ENCODE data around the gene RSPH6A. TPM values are rescaled to one million over a fixed set of nuclear protein-coding genes. Genes with fewer than 3 reads are reported as not detected.

The RSPH6A gene
- polyA plus RNA-seq, 1 donor from 2014 or later, result not detected

DNA sequence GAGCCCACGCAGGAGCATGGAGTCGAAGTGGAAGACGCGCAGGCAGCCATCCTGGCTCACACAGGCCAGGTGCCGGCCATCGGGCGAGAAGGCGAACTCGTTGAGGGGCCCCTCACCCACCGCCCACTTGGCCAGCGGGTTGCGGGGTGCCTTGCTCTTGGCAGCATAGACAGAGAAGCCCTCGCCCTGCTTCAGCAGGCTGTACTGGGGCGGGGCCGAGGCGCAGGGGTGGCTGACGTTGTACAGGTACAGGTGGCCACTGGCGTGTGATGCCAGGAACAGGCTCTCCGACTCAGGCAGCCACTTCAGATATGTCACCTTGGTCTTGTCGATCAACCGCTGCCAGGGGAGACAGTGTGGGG is 28.6 kb downstream of the RSPH6A start:
- Histone ChIP-seq H3K9ac (ENCODE audit: low read length) (no peak overlapping the region), H3K27me3 (ENCODE audit: insufficient read depth, low read depth, low read length) (no peaks in the 10 kb centered on the region), H3K79me2 (replicated peaks; ENCODE audit: insufficient read depth, low read length) (peaks cover 12% of the 10 kb centered on the region), H3K9me2 (ENCODE audit: insufficient read depth, low read length) (no peaks in the 10 kb centered on the region), H3F3A (ENCODE audit: insufficient read depth, low read length, poor library complexity, severe bottlenecking) (no peaks in the 10 kb centered on the region), H2AFZ (ENCODE audit: low read depth, low read length) (no peak overlapping the region), H3K36me3 (ENCODE audit: insufficient read depth, low read length) (peaks cover 6% of the 10 kb centered on the region), H3K9me3 (ENCODE audit: low read length) (no peaks in the 10 kb centered on the region), H4K20me1 (ENCODE audit: insufficient read depth) (no peaks in the 10 kb centered on the region), H3K4me3 (ENCODE audit: low read length) (no peak overlapping the region), H3K27ac (ENCODE audit: low read length) (no peak overlapping the region), H3K4me2 (ENCODE audit: low read length) (no peak overlapping the region)
- TF ChIP-seq POLR2AphosphoS5 (IDR thresholded peaks at IDR 0.05) (no peak), MXI1 (conservative IDR thresholded peaks at IDR 0.05; ENCODE audit: poor library complexity, severe bottlenecking) (no peak), RAD21 (conservative IDR thresholded peaks at IDR 0.05) (no peak), SMC3 (conservative IDR thresholded peaks at IDR 0.05; ENCODE audit: poor library complexity) (no peak), TAF1 (IDR thresholded peaks at IDR 0.05; ENCODE audit: low read depth) (no peak), EZH2 (IDR thresholded peaks at IDR 0.05; ENCODE audit: borderline replicate concordance, insufficient read depth, low read length, poor library complexity, severe bottlenecking) (no peak), EP300 (conservative IDR thresholded peaks at IDR 0.05; ENCODE audit: poor library complexity, severe bottlenecking) (no peak)
- TF ChIP-seq, protein P1, sequence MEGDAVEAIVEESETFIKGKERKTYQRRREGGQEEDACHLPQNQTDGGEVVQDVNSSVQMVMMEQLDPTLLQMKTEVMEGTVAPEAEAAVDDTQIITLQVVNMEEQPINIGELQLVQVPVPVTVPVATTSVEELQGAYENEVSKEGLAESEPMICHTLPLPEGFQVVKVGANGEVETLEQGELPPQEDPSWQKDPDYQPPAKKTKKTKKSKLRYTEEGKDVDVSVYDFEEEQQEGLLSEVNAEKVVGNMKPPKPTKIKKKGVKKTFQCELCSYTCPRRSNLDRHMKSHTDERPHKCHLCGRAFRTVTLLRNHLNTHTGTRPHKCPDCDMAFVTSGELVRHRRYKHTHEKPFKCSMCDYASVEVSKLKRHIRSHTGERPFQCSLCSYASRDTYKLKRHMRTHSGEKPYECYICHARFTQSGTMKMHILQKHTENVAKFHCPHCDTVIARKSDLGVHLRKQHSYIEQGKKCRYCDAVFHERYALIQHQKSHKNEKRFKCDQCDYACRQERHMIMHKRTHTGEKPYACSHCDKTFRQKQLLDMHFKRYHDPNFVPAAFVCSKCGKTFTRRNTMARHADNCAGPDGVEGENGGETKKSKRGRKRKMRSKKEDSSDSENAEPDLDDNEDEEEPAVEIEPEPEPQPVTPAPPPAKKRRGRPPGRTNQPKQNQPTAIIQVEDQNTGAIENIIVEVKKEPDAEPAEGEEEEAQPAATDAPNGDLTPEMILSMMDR (IDR thresholded peaks at IDR 0.05; ENCODE audit: poor library complexity, severe bottlenecking), result no peak
- TF ChIP-seq, protein P2, sequence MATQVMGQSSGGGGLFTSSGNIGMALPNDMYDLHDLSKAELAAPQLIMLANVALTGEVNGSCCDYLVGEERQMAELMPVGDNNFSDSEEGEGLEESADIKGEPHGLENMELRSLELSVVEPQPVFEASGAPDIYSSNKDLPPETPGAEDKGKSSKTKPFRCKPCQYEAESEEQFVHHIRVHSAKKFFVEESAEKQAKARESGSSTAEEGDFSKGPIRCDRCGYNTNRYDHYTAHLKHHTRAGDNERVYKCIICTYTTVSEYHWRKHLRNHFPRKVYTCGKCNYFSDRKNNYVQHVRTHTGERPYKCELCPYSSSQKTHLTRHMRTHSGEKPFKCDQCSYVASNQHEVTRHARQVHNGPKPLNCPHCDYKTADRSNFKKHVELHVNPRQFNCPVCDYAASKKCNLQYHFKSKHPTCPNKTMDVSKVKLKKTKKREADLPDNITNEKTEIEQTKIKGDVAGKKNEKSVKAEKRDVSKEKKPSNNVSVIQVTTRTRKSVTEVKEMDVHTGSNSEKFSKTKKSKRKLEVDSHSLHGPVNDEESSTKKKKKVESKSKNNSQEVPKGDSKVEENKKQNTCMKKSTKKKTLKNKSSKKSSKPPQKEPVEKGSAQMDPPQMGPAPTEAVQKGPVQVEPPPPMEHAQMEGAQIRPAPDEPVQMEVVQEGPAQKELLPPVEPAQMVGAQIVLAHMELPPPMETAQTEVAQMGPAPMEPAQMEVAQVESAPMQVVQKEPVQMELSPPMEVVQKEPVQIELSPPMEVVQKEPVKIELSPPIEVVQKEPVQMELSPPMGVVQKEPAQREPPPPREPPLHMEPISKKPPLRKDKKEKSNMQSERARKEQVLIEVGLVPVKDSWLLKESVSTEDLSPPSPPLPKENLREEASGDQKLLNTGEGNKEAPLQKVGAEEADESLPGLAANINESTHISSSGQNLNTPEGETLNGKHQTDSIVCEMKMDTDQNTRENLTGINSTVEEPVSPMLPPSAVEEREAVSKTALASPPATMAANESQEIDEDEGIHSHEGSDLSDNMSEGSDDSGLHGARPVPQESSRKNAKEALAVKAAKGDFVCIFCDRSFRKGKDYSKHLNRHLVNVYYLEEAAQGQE (IDR thresholded peaks at IDR 0.05; ENCODE audit: borderline replicate concordance), result no peak

DNA sequence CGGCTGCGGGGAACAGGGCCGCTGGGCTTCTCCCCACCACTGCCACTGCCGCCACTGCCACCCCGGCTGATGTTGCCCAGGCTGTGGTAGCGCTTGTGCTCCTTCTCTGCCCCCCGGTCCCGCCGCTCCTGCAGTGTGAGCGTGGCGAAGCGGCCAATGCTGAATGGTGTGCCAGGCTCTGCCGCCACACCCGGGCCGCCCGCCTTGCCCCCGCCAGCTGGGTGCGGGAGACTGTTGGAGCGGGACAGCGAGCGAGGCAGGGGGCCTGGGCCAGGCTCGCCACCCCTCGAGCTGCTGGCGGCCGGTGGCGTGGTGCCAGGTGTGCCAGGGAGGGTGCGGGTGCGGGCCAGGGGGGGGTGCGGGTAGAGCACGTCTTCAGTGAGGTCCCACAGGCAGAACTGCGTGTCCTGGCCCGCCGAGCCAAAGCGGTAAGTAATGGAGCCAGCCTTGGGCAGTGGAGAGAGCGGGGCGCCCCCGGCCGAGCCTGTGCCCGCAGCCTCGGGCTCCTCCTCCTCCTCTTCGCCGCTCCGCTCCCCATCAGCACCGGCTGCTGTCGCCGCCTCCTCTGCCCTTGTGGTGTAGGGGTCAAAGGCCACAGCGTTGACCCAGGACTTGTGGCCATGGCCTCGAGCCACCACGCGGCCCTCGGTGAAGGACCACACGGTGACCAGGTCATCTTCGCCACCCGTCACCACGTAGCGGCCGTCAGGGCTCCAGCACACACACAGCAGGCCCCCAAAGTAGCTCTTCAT is 29.2 kb downstream of the RSPH6A start:
- Histone ChIP-seq H3K36me3 (ENCODE audit: insufficient read depth, low read length) (peaks cover 6% of the 10 kb centered on the region), H2AFZ (ENCODE audit: low read depth, low read length) (no peak overlapping the region), H3K9me3 (ENCODE audit: low read length) (no peaks in the 10 kb centered on the region), H3K9me2 (ENCODE audit: insufficient read depth, low read length) (no peaks in the 10 kb centered on the region), H3K9ac (ENCODE audit: low read length) (no peak overlapping the region), H4K20me1 (ENCODE audit: insufficient read depth) (no peaks in the 10 kb centered on the region), H3K27ac (ENCODE audit: low read length) (no peak overlapping the region), H3K27me3 (ENCODE audit: insufficient read depth, low read depth, low read length) (no peaks in the 10 kb centered on the region), H3K4me3 (ENCODE audit: low read length) (no peak overlapping the region), H3F3A (ENCODE audit: insufficient read depth, low read length, poor library complexity, severe bottlenecking) (no peaks in the 10 kb centered on the region), H3K4me2 (ENCODE audit: low read length) (no peak overlapping the region), H3K79me2 (replicated peaks; ENCODE audit: insufficient read depth, low read length) (peaks cover 7% of the 10 kb centered on the region)
- TF ChIP-seq RAD21 (conservative IDR thresholded peaks at IDR 0.05) (no peak), SMC3 (conservative IDR thresholded peaks at IDR 0.05; ENCODE audit: poor library complexity) (no peak), EP300 (conservative IDR thresholded peaks at IDR 0.05; ENCODE audit: poor library complexity, severe bottlenecking) (no peak), POLR2AphosphoS5 (IDR thresholded peaks at IDR 0.05) (no peak), EZH2 (IDR thresholded peaks at IDR 0.05; ENCODE audit: borderline replicate concordance, insufficient read depth, low read length, poor library complexity, severe bottlenecking) (no peak), TAF1 (IDR thresholded peaks at IDR 0.05; ENCODE audit: low read depth) (no peak), MXI1 (conservative IDR thresholded peaks at IDR 0.05; ENCODE audit: poor library complexity, severe bottlenecking) (no peak)
- TF ChIP-seq, protein P1 (IDR thresholded peaks at IDR 0.05; ENCODE audit: poor library complexity, severe bottlenecking), result no peak
- TF ChIP-seq, protein P2 (IDR thresholded peaks at IDR 0.05; ENCODE audit: borderline replicate concordance), result no peak
